Right hindlimb (tissue), 1 donor: ENCODE results near the gene CADM3.

Experiments
- DNase-seq: peaks from one replicate; pipeline ENCODE4 v3.0.0-alpha.2; 2018

Gene CADM3

GRCh38 chr1:159171254-159171687 lies at the start of gene CADM3:
TSS of gene CADM3 (plus strand) at chr1:159171615. CDS start at chr1:159171766, 151 bp downstream.
- no peak for DNase-seq

GRCh38 chr1:159122005-159122621 lies 49.3 kb upstream of the CADM3 start:
- no peak for DNase-seq

GRCh38 chr1:159123587-159123986 lies 47.8 kb upstream of the CADM3 start:
- DNase-seq: no peak

DNA sequence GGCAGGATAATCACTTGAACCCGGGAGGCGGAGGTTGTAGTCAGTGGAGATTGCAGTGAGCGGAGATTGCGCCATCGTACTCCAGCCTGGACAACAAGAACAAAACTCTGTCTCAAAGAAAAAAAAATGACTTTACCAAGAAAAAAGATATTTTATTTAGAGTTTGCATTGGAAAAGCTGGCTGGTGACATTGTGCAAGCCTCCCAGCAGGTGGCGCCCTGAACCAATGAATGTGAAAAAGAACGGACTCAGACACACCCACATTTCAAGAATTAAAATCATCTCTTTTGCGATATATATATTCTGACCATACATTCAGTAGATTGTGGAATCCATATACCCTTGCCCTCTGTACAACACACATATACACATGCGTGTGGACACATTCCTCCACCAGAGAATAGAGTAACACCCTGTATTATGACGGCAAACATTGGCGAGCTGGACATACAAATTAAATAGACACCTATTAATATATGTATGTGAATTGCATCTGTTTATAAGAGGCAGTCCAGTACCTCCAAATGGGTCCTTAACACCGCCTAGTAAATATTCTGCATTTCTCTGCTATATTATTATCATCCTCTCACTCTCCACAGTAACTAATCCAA lies 39.0 kb upstream of the CADM3 start:
- DNase-seq: peak; percentile 50

DNA sequence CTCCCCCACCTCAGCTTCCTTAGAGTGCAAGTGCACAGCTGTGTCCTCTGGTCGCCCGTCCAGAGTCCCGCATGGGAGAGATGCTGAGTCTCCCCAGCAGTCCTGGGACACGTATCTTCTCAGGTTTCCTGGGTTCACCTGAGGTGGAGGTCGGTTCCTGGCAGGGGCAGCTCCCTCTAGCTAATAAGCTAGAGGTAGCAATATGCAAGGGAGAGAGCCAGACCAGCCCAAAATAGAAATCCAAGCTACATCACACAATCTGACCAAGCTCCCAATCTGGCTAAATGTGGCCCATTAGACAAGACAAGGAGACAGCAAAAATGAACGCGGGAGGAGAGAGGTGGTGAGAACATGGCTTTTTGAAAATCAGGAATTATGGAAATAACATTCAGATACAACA lies 30.9 kb upstream of the CADM3 start:
- DNase-seq: no peak

DNA sequence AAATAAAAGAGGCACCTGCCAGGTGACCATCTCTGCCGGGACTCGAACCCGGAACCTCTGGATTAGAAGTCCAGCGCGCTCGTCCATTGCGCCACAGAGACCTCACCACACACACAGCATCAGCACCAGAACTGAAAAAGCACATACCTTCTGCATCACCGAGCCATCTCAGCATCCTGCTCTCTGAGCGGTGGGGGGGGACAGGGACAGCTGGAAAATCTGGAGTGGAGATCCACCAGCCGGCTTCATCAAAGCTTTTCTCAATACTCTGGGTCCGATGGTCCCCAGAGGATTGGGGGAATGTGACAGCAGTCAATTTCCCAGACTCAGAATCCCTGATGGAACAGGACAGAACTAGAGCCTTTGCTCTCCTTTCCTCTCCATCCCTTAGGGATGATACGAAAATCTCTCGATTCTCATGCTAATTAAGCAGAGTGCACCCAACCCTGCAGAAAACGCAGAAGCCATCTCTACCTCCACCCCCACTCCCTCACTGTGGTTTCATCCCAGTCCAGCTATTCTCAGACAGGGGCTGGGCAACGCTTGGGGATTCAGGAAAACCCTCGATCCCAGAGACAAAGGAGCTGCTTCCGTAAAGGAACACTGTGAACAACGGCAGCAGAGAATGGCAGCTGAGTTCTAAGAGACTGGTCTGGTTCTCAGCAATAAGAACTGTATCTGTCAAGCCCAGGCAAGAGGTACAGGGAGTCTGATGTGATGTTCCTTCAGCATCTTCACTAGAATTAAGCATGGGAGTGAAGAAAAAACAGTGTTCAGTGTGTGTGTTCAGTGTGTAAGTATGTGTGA lies 29.6 kb upstream of the CADM3 start:
- no peak for DNase-seq

GRCh38 chr1:159142391-159142663 lies 29.1 kb upstream of the CADM3 start:
- no peak for DNase-seq

GRCh38 chr1:159142726-159143510 lies 28.5 kb upstream of the CADM3 start:
- DNase-seq: no peak

- no peak for DNase-seq
These were observed 26.8 kb upstream of the CADM3 start for GRCh38 chr1:159144571-159144970.

DNA sequence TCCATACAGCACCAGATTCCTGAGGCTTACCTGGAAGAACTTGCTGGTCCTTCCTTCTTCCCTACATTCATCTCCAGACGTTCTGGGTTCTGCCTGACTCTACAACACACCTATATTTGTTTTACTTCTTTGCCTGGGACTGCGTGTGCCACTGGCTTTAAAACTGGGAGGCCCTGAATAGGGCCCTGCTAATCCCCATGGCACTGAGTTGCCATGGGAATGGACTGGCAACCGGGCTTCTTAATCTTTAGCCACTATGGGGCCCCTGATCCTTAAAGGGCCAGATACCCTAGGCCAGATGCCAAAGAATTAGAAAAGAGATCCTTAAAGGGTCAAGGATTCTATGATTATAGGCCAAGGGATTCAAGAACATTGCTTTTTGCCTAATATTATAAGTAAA lies 24.4 kb upstream of the CADM3 start:
- no peak for DNase-seq

- DNase-seq: no peak
These were observed 19.4 kb upstream of the CADM3 start for GRCh38 chr1:159152031-159152430.

GRCh38 chr1:159161001-159161718 lies 10.3 kb upstream of the CADM3 start:
- peak; percentile 82 for DNase-seq

GRCh38 chr1:159161719-159162026 lies 9.7 kb upstream of the CADM3 start:
- no peak for DNase-seq

DNA sequence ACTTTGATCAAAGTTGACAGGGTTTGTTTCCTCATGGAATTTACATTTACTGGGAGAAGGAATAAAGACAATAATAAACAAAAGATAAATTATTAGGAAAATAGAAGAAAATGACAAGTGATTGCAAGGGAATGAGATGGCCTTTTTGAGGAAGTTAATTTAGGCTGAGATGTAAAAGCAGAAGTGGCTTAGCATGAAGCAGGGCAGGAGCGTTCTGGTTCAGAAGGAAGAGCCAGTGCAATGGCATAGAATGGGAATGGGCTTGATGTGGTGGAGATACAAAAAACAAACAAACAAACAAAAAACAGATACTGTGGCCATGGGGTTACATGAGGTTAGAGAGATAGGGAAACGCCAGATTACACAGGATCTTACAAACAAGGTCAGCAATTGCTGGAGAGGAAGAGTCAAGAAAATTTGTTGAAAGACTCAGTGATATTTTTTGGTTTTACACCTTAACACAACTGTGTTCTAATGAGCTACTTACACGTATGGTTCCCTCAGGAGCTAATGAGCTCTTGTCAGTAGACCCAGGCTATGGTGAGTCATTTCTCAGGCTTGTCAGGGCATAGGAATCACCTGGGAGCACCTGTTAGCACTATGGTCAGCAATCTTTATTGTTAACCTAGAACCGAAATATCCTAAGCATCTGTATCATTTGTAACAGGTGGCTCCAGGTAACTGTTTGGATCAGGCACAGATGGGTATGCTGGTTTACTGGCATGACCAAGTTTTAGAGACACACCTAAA lies 8.7 kb upstream of the CADM3 start:
- no peak for DNase-seq

DNA sequence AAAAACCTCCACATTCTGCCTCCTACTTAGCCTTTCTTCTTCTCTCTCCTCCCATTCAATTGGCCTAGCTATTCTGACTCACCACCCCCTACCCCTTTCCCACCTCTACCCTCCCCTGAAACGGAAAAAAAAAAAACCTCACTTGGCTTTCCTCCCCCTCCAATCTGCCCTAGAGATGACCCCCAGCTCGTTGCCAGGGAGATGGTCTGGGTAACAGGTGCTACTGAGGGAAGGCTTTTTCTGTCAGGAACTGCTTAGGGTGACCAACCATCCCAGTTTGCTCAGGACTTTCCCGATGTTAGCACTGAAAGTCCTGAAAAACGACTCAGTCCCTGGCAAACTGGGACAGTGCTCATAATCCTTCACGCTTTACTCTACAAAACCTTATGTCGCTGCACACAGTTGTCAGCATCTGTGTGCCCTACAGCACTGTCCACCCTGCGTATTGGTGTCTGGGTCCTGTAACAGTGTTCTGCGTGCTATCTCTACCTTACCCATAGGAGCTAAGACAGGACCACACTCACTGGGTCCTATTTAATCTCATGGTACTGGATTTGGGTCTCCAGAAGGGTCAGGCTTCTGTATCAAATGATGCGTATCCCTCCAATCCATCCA lies 7.7 kb upstream of the CADM3 start:
- no peak for DNase-seq

DNA sequence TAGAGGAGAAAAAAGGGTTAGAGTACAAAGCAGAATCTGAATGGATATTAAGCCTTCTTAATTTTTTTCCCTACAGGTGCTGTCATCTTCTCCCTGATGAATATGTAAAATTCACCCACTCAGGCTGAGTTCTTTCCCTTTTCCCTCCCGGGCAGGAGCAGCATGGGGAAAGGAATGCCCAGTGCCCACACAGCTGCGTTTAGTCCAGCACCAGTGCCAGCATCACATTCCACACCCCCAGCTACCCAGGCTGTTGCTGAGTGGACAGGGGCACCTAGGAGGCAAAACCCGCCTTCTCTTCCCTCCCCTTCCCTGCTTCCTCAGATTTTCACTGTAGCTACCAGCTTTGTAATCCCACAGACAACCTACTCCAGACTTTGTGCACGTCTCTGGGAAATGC lies 3.4 kb upstream of the CADM3 start:
- DNase-seq: no peak

GRCh38 chr1:159170639-159171038 lies 776 bp upstream of the CADM3 start:
- DNase-seq: no peak

DNA sequence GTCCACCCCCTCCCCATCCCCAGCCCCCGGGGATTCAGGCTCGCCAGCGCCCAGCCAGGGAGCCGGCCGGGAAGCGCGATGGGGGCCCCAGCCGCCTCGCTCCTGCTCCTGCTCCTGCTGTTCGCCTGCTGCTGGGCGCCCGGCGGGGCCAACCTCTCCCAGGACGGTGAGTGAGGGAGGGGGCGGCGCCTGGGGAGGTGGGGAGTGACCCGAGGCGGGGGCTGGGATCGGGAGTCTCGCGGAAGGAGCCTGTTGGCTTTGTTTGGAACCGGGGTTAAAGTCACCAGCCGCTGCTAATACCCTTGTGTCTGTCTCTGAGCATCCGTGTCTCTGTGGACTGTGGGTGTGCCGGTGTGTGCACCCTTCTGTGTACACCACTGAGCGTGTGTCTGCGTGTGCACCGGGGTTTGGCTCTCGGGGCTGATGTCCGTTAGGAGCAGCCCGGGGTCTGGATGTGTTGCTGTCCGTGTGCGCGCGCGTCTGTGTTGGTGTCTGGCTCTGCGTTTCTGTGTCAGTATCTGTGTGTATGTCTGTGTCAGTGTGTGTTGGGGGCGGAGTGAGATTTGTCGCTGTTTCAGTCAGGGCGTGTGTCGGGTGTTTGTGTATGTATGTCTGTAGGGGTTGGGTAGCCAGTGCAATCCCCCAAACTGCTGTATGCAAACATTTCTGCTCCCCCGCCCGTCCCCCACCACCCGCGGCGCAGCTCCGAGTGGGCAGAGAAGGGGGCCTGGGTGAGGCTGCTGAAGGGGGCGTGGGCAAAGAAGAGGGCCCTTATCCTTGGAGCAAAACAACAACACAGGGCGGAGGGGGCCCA lies 480 bp downstream of the CADM3 start:
- DNase-seq: no peak

GRCh38 chr1:159172614-159173291 lies 1.3 kb downstream of the CADM3 start:
- no peak for DNase-seq

DNA sequence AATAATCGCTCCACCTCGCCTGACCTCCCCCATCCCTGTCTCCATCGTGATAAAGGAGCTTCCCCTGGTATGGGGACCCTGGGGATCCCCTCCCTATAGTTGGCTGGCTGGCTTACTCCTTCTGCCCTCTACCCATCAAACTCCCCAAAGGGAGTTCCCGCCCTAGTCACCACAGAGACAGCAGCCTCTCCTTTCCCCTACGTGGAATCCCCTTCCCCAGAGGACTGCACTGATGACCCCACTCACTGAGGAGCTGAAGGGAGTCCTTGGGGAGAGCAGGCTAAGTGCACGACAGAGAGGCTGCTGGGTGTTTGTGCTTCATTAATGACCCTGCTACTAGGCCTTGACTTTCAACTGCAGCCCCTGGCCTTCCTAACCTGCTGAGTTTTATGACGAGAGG lies 1.9 kb downstream of the CADM3 start:
- DNase-seq: no peak
